Regular cardiac myocyte (primary cell): ENCODE data around the gene SIGLEC9. TPM values are rescaled to one million over a fixed set of nuclear protein-coding genes. Genes with fewer than 3 reads are reported as not detected.

Experiments used
- total RNA-seq: library from RNA; depleted of rRNA; stranded (reverse); fragments of >200 nt; gene quantifications from 2 replicates; pipeline ENCODE4 v1.2.3, GENCODE V29; 2014

Gene SIGLEC9
- total RNA-seq: 0.19 and 0.28 TPM in 2 replicates

GRCh38 chr19:51124729-51125128 is at the start of gene SIGLEC9:
Gene SIGLEC9, plus strand, starts transcription at chr19:51124906. Its CDS starts 69 bp downstream, at chr19:51124975.

GRCh38 chr19:51082611-51083010 is 42.1 kb upstream of the SIGLEC9 start, which contains the start of gene KLK14:
Gene KLK14, minus strand, starts transcription at chr19:51082887. Its CDS starts 273 bp downstream, at chr19:51082614.

GRCh38 chr19:51108066-51108804 is 16.5 kb upstream of the SIGLEC9 start, which contains the start of gene CTU1:
Gene CTU1, minus strand, starts transcription at chr19:51108409. Its CDS starts 3,840 bp downstream, at chr19:51104569.

GRCh38 chr19:51142119-51142518 is 17.4 kb downstream of the SIGLEC9 start, which contains the start of gene SIGLEC7:
Gene SIGLEC7, plus strand, starts transcription at chr19:51142301. Its CDS starts 69 bp downstream, at chr19:51142370.

Other genes starting within 250 kb of the SIGLEC9 start
- gene KLK4, start 213.5 kb upstream of the SIGLEC9 start, total RNA-seq: not detected in 2 replicates
- gene KLK5, start 171.9 kb upstream of the SIGLEC9 start, total RNA-seq: under 0.01 TPM in 1 of 2 replicates, not detected in the other
- gene KLK6, start 155.3 kb upstream of the SIGLEC9 start, total RNA-seq: not detected in 2 replicates
- gene KLK7, start 141.0 kb upstream of the SIGLEC9 start, total RNA-seq: not detected in 2 replicates
- gene KLK8, start 123.3 kb upstream of the SIGLEC9 start, total RNA-seq: not detected in 2 replicates
- gene KLK10, start 105.2 kb upstream of the SIGLEC9 start, total RNA-seq: not detected in 2 replicates
- not detected in 2 replicates for gene KLK11, start 98.3 kb upstream of the SIGLEC9 start, total RNA-seq
- gene KLK12, start 89.9 kb upstream of the SIGLEC9 start, total RNA-seq: not detected in 2 replicates
- gene KLK13, start 59.8 kb upstream of the SIGLEC9 start, total RNA-seq: not detected in 2 replicates
- not detected in 2 replicates for gene KLK14, start 42.0 kb upstream of the SIGLEC9 start, total RNA-seq
- 7.0 and 8.4 TPM in 2 replicates for gene CTU1, start 16.5 kb upstream of the SIGLEC9 start, total RNA-seq
- gene SIGLEC7, start 17.4 kb downstream of the SIGLEC9 start, total RNA-seq: not detected in 2 replicates
- gene CD33, start 100.2 kb downstream of the SIGLEC9 start, total RNA-seq: not detected in 2 replicates
- gene SIGLECL1, start 126.2 kb downstream of the SIGLEC9 start, total RNA-seq: not detected in 2 replicates
- under 0.01 TPM in 1 of 2 replicates, not detected in the other for gene IGLON5, start 186.7 kb downstream of the SIGLEC9 start, total RNA-seq
- 0.38 and 0.85 TPM in 2 replicates for gene VSIG10L, start 217.2 kb downstream of the SIGLEC9 start, total RNA-seq
- gene ETFB, start 241.5 kb downstream of the SIGLEC9 start, total RNA-seq: 107 and 182 TPM in 2 replicates
- not detected in 2 replicates for gene CLDND2, start 244.1 kb downstream of the SIGLEC9 start, total RNA-seq
- gene NKG7, start 247.7 kb downstream of the SIGLEC9 start, total RNA-seq: not detected in 2 replicates